Stimulated activated CD4-positive, alpha-beta T cell treated with anti-CD3 and anti-CD28 coated beads, Interleukin-4, amount 100 ng/mL, for 4 hours (primary cell): Measurements from ENCODE around the gene CBARP.
A peak's percentile ranks its signal among the peaks of the same experiment; 100 is the strongest.

ENCODE experiments used
- DNase-seq, 2 experiments: peaks; one replicate each; pipeline ENCODE4 v3.0.0-alpha.2; 2020

CBARP gene, protein sequence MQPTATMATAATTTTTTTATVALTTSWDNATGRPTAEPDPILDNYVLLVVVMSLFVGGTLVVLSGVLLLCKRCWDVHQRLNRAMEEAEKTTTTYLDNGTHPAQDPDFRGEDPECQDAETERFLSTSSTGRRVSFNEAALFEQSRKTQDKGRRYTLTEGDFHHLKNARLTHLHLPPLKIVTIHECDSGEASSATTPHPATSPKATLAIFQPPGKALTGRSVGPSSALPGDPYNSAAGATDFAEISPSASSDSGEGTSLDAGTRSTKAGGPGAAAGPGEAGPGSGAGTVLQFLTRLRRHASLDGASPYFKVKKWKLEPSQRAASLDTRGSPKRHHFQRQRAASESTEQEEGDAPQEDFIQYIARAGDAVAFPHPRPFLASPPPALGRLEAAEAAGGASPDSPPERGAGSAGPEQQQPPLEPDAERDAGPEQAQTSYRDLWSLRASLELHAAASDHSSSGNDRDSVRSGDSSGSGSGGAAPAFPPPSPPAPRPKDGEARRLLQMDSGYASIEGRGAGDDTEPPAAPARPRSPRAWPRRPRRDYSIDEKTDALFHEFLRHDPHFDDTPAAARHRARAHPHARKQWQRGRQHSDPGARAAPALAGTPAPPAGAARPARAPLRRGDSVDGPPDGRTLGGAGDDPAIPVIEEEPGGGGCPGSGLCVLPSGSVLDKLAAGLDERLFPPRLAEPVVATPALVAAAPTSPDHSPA

DNA sequence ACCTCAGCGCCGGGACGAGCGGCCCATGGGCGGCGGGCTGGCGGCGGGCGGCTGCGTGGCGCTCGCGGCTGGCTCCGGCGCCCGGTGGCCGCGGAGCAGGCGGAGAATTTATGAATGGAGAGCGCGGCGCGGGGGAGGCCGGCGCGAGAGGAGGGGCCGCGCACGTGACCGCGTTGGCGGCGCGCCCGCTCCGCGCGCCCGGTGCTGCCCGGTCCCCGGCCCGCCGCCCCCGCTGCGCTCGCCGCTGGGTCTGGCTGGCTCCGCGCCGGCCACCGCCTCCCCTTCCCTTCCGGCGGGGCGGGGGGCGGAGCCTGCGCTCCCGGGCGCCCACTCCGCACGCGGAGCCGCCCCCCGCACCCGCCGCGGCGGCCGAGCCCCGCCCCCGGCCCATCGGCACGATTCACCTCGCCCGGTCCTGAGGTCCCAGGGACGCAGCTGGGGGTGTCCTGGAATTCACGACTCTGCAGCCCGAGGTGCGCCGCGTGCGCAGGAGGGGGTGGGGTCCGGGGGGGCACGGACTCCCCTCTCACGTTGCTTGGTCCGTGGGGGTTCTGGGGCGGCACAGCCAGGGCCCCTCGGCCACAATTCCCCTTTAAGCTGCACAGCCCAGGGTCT is at the start of gene CBARP:
TSS of gene CBARP (minus strand) at position 252 of the 615 bp plus-strand sequence. CDS start 1,905 bp downstream, outside the sequence.
- peak in 1 of 2 experiments; percentile 47 for DNase-seq

DNA sequence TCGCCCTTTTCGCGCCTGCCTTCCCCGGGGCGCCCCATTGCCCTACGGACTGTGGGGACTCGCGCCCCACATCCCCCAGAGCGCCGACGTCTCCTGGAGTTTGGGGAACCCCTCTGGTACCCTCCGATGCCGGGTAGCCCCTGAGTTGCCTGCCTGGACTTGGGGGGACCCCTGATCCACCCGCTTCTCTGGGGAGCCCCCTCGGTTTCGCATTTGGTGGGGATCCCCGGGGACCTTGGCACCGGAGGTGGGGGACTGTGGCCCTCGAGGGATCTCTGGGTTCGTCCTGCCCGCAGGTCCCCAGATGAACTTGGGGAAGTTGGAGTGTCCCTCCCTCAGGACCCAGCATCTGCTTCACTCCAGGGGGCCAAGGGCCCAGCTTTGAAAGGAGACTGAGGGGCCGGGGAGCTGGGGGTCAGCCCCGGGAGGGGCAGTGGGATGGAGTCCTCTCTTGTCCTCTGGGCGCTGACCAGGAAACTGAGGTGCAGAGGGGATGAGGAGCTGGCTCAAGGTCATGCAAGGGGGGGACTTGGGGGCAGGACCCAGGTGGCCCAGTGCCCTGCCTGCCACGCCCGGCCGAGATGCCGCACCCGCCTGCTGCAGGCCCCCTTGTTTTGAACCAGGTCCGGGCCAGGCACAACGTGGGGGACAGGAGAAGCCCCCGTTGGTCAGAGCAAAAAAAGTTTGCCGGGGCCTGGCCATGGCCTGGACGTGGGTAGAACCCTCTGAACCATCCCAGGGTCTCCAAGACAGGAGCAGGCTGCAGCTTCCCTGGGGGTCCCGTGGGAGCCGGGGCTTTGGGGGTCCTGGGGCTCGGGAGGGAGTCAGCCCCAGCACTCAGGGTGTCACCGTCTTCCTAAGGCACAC is 48.9 kb upstream of the CBARP start:
- DNase-seq = no peak

- no peak for DNase-seq
Observed at GRCh38 chr19:1285737-1286360, 48.0 kb upstream of the CBARP start, which contains the start of gene EFNA2. Gene EFNA2, plus strand, starts transcription at chr19:1285873. Its CDS starts 296 bp downstream, at chr19:1286169.

GRCh38 chr19:1284979-1285736 is 47.4 kb upstream of the CBARP start:
- no peak for DNase-seq

GRCh38 chr19:1284293-1284978 is 46.6 kb upstream of the CBARP start:
- DNase-seq = no peak

DNA sequence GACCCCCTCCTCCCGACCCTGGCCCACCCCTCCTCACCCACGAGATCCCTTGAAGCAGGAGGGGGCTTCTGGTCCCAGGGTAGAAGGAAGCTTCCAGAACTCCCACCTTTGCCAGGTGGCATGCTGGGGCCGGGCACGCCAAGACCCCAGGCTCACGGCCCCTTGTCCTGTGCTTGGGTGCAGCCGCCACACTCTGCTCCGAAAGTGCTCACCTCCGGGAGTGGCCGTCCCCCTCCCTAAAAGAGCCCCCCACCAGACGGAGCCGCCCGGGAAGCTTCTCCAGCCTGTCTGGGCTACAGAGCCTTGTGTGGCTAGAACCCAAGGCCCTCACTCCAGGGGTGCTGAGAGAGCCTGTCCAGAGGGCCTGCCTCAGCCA is 46.1 kb upstream of the CBARP start:
- DNase-seq = no peak

DNA sequence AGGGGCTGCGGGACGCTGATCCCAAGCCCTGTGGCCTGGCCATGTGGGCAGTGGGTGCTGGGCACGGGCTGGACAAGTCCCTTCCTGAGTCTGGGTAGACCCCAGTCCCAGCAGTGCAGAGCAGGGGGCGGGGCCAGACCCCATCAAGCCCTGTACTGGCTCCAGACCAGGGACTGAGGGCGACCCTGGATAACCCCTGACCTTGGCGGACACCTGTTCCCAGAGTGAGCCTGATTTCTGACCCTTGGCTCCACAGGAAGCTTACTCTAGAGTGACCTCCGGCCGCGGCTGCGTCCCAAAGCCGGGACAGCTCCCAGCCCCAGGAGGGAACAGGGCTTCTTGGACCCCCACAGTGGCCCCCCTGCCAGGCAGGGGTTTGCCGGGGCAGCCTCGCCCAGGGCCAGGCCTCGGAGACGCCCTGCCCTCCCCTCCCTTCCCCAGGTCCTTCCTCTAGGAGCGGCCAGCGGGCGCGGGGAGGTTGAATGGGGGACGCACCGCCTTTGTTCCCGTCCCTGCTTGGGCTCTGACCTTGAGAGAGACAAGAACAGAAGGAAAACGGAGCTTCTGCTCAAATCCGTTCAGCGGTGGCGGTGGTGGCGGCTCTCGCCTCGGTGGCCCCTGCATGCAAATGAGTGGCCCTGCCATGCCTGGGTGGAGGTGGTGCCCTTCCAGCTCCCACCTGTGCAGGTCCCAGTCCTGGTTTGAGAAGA is 45.6 kb upstream of the CBARP start:
- DNase-seq = no peak

- no peak for DNase-seq
Observed at GRCh38 chr19:1282588-1283206, 44.9 kb upstream of the CBARP start.

DNA sequence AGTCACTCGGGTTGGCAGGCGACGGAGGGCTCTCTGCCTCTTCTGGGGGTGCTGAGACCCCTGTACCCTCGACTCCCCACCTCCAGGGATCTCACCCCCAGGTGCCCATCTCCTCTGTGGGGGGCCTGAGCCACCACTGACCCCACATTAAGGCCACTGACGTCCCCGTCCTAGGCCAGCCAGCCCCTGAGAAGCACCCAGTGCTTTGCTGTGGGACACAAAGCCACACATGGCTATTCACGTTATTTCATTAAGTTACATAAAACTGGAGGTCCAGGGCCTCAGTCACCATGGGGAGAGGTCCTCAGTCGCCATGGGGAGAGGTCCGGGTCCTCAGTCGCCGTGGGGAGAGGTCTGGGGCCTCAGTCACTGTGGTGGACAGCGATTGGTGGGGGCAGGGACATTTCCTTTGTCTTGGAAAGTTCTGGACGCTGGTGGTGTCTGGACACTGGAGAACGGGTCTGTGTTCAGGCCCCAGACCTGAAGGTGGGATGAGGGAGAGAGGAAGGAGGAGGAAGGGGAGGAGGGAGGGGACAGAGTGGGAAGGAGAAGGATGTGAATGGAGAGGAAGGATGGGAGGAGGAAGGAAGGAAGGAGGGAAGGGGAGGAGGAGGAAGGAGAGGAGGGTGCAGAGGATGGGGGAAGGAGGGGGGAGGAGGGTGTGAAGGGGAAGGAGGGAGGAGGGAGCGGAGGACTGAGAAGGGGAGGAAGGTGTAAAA is 43.9 kb upstream of the CBARP start:
- DNase-seq = no peak

DNA sequence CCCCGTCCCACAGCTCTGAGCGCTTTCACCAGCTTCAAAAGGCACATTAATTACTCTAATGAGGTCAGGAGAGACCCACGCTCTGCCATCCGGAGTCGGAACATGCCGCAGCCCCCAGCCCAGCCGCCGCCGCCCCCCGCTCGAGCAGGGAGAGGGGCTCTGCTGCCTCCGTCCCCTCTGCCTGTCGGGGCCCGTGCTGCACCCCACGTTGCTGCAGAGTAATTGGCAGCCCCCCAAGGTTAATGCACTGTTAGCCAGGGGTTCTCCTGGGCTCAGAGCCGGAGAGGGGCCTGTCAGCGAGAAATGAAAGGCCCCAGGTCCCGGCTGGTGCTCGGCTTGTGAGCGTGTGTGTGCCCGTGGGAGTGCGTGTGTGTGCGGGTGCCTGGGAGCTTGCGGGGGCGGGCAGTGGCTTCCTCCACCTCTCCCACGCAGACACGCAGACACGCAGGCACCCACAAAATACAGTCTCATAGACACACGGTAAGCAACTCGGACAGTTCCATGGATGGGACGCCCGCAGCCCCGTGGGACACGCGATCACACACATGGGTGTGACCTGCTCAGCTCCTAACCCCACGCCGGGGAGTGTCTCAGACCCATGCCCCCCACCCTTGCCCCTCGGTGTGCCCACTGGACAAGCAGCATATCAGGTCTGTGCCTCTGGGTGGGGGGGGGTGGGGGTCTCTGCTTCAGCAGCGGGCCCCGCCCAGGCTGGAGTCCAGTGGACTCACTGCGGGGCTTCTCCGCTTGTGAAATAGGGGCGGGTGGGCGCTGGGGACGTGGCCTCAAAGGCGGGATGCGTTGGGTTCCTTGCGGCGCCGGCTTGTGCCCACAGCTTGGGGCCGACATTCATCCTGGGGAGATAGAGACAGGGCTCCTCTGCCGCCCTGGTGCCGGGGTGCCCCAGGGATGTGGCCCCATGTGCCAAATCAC is 43.1 kb upstream of the CBARP start:
- DNase-seq = no peak

GRCh38 chr19:1279782-1280341 is 42.1 kb upstream of the CBARP start:
- peak; percentile 67 to 76 for DNase-seq

GRCh38 chr19:1278713-1279660 is 41.2 kb upstream of the CBARP start:
- no peak for DNase-seq

DNA sequence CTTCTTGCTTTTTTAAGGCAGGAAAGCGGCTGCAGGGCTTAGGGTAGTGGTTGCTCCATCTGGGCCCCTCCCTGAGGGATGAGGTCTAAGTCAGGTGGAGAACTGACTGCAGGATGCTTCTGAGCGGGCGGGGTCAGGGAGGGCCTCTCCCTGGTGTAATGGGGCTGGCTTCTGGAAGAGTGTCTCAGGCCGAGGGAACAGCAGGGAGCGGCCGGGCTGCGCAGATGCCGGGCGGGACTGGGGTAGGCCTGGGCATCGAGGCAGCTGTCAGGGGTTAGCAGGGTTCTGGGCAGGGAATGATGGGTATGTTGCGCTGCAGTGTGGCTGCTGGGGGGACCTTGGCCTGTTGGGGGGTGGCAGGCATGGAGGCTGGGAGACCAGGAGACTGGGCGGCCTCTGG is 40.3 kb upstream of the CBARP start:
- no peak for DNase-seq

- no peak for DNase-seq
Observed at GRCh38 chr19:1277061-1277460, 39.3 kb upstream of the CBARP start.

GRCh38 chr19:1276628-1277022 is 38.8 kb upstream of the CBARP start:
- no peak for DNase-seq

GRCh38 chr19:1275976-1276627 is 38.3 kb upstream of the CBARP start:
- no peak for DNase-seq
